IMR-90 (cell line): ENCODE data around the gene LGALS14. TPM values are rescaled to one million over a fixed set of nuclear protein-coding genes. Genes with fewer than 3 reads are reported as not detected.

Experiments
- ATAC-seq: fragments of 200-7000 bp; cut with Tn5 transposase; 2 replicates; pipeline ENCODE4 v1.9.1; 2020; ENCODE audit warnings: low read depth, mild to moderate bottlenecking, moderate library complexity
- BruUV-seq: library from RNA; stranded (reverse); fragments of 400-500 nt; replicated peaks from 2 replicates; lab custom pipeline; 2021; lab: Mats Ljungman, UMichigan
- CTCF ChIA-PET: fragments of 300-600 bp; formaldehyde crosslinking; extraction: SDS; loops from one replicate; lab custom pipeline; 2021; ENCODE audit warnings: antibody characterized with exemption; lab: Yijun Ruan, JAX
- POLR2A ChIA-PET: fragments of 300-600 bp; sonication (Branson Sonifier 250); formaldehyde crosslinking; loops from one replicate; lab custom pipeline; 2022; ENCODE audit warnings: antibody characterized with exemption; ENCODE audit not compliant: unreplicated experiment; lab: Charles Lee
- DNase-seq: peaks from one replicate; pipeline ENCODE4 v3.0.0; 2013
- H2AFZ ChIP-seq: replicated peaks from 2 replicates; pipeline ENCODE3; 2013; ENCODE audit warnings: low read length, mild to moderate bottlenecking; ENCODE audit not compliant: poor library complexity
- H2AK5ac ChIP-seq: 2 replicates; pipeline ENCODE4 v1.6.1; 2013; ENCODE audit warnings: low read depth, low read length, inconsistent platforms
- H2AK9ac ChIP-seq: replicated peaks from 2 replicates; pipeline ENCODE3; 2013; ENCODE audit warnings: mild to moderate bottlenecking, low read depth, low read length, moderate library complexity; ENCODE audit not compliant: poor library complexity
- H2BK120ac ChIP-seq: 2 replicates; pipeline ENCODE4 v1.6.1; 2013; ENCODE audit warnings: low read depth, low read length, inconsistent platforms
- H2BK15ac ChIP-seq: 3 replicates; pipeline ENCODE4 v1.6.1; 2013; ENCODE audit warnings: low read depth, low read length, inconsistent platforms
- H2BK20ac ChIP-seq: 2 replicates; pipeline ENCODE4 v1.6.1; 2013; ENCODE audit warnings: low read depth, mild to moderate bottlenecking, inconsistent platforms, low read length, moderate library complexity
- H2BK5ac ChIP-seq: 2 replicates; pipeline ENCODE4 v1.6.1; 2013; ENCODE audit warnings: mild to moderate bottlenecking, low read depth, low read length, inconsistent platforms; ENCODE audit not compliant: poor library complexity, severe bottlenecking
- H3K14ac ChIP-seq: replicated peaks from 2 replicates; pipeline ENCODE4 v1.6.1; 2013; ENCODE audit warnings: low read depth, low read length, inconsistent platforms
- H3K18ac ChIP-seq: 2 replicates; pipeline ENCODE4 v1.6.1; 2013; ENCODE audit warnings: low read depth, low read length, control low read depth
- H3K23ac ChIP-seq: 2 replicates; pipeline ENCODE4 v1.6.1; 2013; ENCODE audit warnings: low read depth, low read length, inconsistent platforms
- H3K27ac ChIP-seq: 2 replicates; pipeline ENCODE4 v1.5.1; 2013; ENCODE audit warnings: mild to moderate bottlenecking, control low read depth, low read length; ENCODE audit not compliant: insufficient read depth
- H3K27me3 ChIP-seq: 2 replicates; pipeline ENCODE4 v1.6.1; 2013; ENCODE audit warnings: low read length; ENCODE audit not compliant: control insufficient read depth, insufficient read depth
- H3K36me3 ChIP-seq: 2 replicates; pipeline ENCODE4 v1.6.1; 2013; ENCODE audit warnings: low read length, mixed read lengths; ENCODE audit not compliant: control insufficient read depth, insufficient read depth
- H3K4ac ChIP-seq: 2 replicates; pipeline ENCODE4 v1.6.1; 2013; ENCODE audit warnings: low read depth, low read length, inconsistent platforms
- H3K4me1 ChIP-seq: 2 replicates; pipeline ENCODE4 v1.6.1; 2013; ENCODE audit warnings: low read length, mixed read lengths; ENCODE audit not compliant: control insufficient read depth, insufficient read depth
- H3K4me2 ChIP-seq: 2 replicates; pipeline ENCODE4 v1.6.1; 2013; ENCODE audit warnings: low read depth, mild to moderate bottlenecking, control low read depth, low read length, moderate library complexity
- H3K4me3 ChIP-seq: 2 replicates; pipeline ENCODE4 v1.5.1; 2013; ENCODE audit warnings: low read depth, mild to moderate bottlenecking, control low read depth, low read length, moderate library complexity; ENCODE audit not compliant: insufficient read depth
- H3K56ac ChIP-seq: 2 replicates; pipeline ENCODE4 v1.6.1; 2013; ENCODE audit warnings: low read length, inconsistent platforms; ENCODE audit not compliant: insufficient read depth; ENCODE audit errors: extremely low read depth
- H3K79me1 ChIP-seq, 2 experiments: 2 replicates each; pipeline ENCODE4 v1.6.1; 2013; ENCODE audit warnings: low read length in 2 of 2, inconsistent platforms in 1 of 2, low read depth in 1 of 2
- H3K9ac ChIP-seq: 2 replicates; pipeline ENCODE4 v1.6.1; 2013; ENCODE audit warnings: low read depth, low read length, control low read depth
- H3K9me1 ChIP-seq: 2 replicates; pipeline ENCODE4 v1.6.1; 2013; ENCODE audit warnings: low read length, inconsistent platforms; ENCODE audit not compliant: insufficient read depth
- H3K9me3 ChIP-seq: 2 replicates; pipeline ENCODE4 v1.6.1; 2013; ENCODE audit warnings: low read length; ENCODE audit not compliant: control insufficient read depth, insufficient read depth
- H4K20me1 ChIP-seq: 2 replicates; pipeline ENCODE4 v1.6.1; 2013; ENCODE audit warnings: low read length, inconsistent platforms; ENCODE audit not compliant: insufficient read depth
- H4K5ac ChIP-seq: 2 replicates; pipeline ENCODE4 v1.6.1; 2013; ENCODE audit warnings: mild to moderate bottlenecking, low read depth, low read length, control low read depth
- H4K8ac ChIP-seq, 2 experiments: 2 replicates each; pipeline ENCODE4 v1.6.1; 2013; ENCODE audit warnings: low read depth in 2 of 2, low read length in 2 of 2, control low read depth in 1 of 2, inconsistent platforms in 1 of 2
- H4K91ac ChIP-seq: 2 replicates; pipeline ENCODE4 v1.6.1; 2013; ENCODE audit warnings: low read depth, low read length, inconsistent platforms; ENCODE audit not compliant: insufficient read depth
- BHLHE40 ChIP-seq: fragments of 150-350 bp; IDR thresholded peaks from 2 replicates; pipeline ENCODE4 v1.6.1; 2016; ENCODE audit warnings: mild to moderate bottlenecking, low read depth, low read length
- CEBPB ChIP-seq: IDR thresholded peaks from 2 replicates; pipeline ENCODE4 v1.6.1; 2012; ENCODE audit warnings: low read depth, low read length, improper control_type of control experiment
- FOS ChIP-seq: fragments of 150-350 bp; IDR thresholded peaks from 2 replicates; pipeline ENCODE4 v1.6.1; 2016; ENCODE audit warnings: low read depth, low read length
- MAFK ChIP-seq: IDR thresholded peaks from 2 replicates; pipeline ENCODE4 v1.6.1; 2012; ENCODE audit warnings: low read depth, low read length, improper control_type of control experiment
- MAZ ChIP-seq: IDR thresholded peaks from 2 replicates; pipeline ENCODE4 v1.6.1; 2012; ENCODE audit warnings: low read depth, mild to moderate bottlenecking, low read length, improper control_type of control experiment, moderate library complexity, borderline replicate concordance
- MXI1 ChIP-seq: IDR thresholded peaks from 2 replicates; pipeline ENCODE4 v1.6.1; 2012; ENCODE audit warnings: low read depth, mild to moderate bottlenecking, low read length, moderate library complexity, borderline replicate concordance
- NFE2L2 ChIP-seq: fragments of 150-350 bp; IDR thresholded peaks from 2 replicates; pipeline ENCODE4 v1.6.1; 2016; ENCODE audit warnings: low read depth, mild to moderate bottlenecking, low read length
- POLR2A ChIP-seq: IDR thresholded peaks from 2 replicates; pipeline ENCODE4 v1.6.1; 2012; ENCODE audit warnings: mild to moderate bottlenecking, low read depth, low read length
- RAD21 ChIP-seq: IDR thresholded peaks from 2 replicates; pipeline ENCODE4 v1.6.1; 2012; ENCODE audit warnings: low read length, improper control_type of control experiment
- RCOR1 ChIP-seq: IDR thresholded peaks from 2 replicates; pipeline ENCODE4 v1.6.1; 2012; ENCODE audit warnings: mild to moderate bottlenecking, low read length, improper control_type of control experiment; ENCODE audit not compliant: insufficient replicate concordance
- RFX5 ChIP-seq: IDR thresholded peaks from 2 replicates; pipeline ENCODE4 v1.8.0; 2012; ENCODE audit warnings: low read depth, mild to moderate bottlenecking, low read length, moderate library complexity
- SMC3 ChIP-seq: fragments of 150-350 bp; IDR thresholded peaks from 2 replicates; pipeline ENCODE4 v1.6.1; 2016; ENCODE audit warnings: low read depth, mild to moderate bottlenecking, antibody characterized with exemption, low read length, moderate library complexity
- WGBS, 2 experiments: methylation state at CpG; one replicate each; pipeline versions ENCODE4 v1.1.5 to v1.1.7; 2013; ENCODE audit warnings: missing lambda C conversion rate in 2 of 2; ENCODE audit not compliant: insufficient read length in 1 of 2; ENCODE audit errors: extremely low coverage in 2 of 2; 5-methylcytosine and 5-hydroxymethylcytosine counted together
- dilution Hi-C: fragments of 300-500 bp; cut with HindIII; formaldehyde crosslinking; loops from one replicate; pipeline ENCODE4 v1.14.3; 2018; ENCODE audit warnings: low sequenced_read_pairs; ENCODE audit not compliant: unreplicated experiment
- in situ Hi-C: fragments of 300-500 bp; cut with MboI; formaldehyde crosslinking; loops from 3 replicates; pipeline ENCODE4 v1.14.3; 2019; ENCODE audit warnings: low sequenced_read_pairs, inconsistent platforms, mixed read lengths
- intact Hi-C: fragments of 100-400 bp; cut with micrococcal nuclease; formaldehyde crosslinking; loops from 2 replicates; pipeline ENCODE4 v1.10.0; 2022
- polyA plus RNA-seq, 3 experiments: library from polyadenylated mRNA; depleted of rRNA; stranded (reverse); fragments of >200 nt; gene quantifications; 2 replicates each; pipeline ENCODE4 v1.2.3, GENCODE V29; 2012; ENCODE audit warnings: low replicate concordance in 1 of 3
- total RNA-seq: library from RNA; depleted of rRNA; stranded (reverse); fragments of >200 nt; gene quantifications from 2 replicates; pipeline ENCODE4 v1.2.3, GENCODE V29; 2012
- TF ChIP-seq, protein P1 (sequence below): fragments of 150-350 bp; IDR thresholded peaks from 2 replicates; pipeline ENCODE4 v1.6.1; 2017; ENCODE audit warnings: mild to moderate bottlenecking, antibody characterized with exemption, low read length, low read depth
- TF ChIP-seq, protein P2 (sequence below): fragments of 150-350 bp; IDR thresholded peaks from 2 replicates; pipeline ENCODE4 v1.6.1; 2016; ENCODE audit warnings: low read depth, mild to moderate bottlenecking, low read length, moderate library complexity, borderline replicate concordance
- TF ChIP-seq, protein P3 (sequence below): conservative IDR thresholded peaks from 2 replicates; pipeline ENCODE4 v1.5.1; 2012; ENCODE audit warnings: mild to moderate bottlenecking, low read depth, low read length, improper control_type of control experiment

LGALS14 gene
- total and polyA plus RNA-seq, 2 of the 4 experiments (the other 2 are of a cell fraction): not detected

DNA sequence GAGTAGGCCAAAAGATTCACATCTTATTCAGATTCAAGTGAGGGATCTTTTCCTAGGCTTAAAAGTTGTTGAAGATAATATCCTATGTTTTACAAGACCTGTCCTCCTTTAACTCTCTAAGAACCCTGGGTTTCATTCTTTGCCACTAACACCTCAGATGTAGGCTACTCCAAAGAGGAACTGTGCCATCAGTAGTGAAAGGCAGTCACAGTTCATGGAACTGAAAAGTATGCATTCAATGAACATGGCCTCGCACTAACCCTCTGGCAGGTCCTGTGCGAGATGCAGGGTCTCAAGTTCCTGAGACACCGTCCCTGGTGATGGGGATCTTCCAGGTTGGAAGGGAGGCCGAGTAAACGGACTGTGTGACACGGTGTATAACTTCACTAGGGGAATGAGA lies 4.3 kb downstream of the LGALS14 start:
- Histone ChIP-seq H3K9me3 (no peaks in the 10 kb centered on the region), H3K14ac (no peak overlapping the region), H4K5ac (no peak overlapping the region), H3K4me3 (no peak overlapping the region), H3K27me3 (no peaks in the 10 kb centered on the region), H3K4me2 (no peak overlapping the region), H3K9ac (no peak overlapping the region), H4K91ac (no peak overlapping the region), H3K79me1 (no peaks in the 10 kb centered on the region), H3K27ac (no peak overlapping the region), H4K8ac (no peak overlapping the region), H2BK20ac (no peak overlapping the region), H3K18ac (no peak overlapping the region), H3K56ac (no peak overlapping the region), H3K23ac (no peak overlapping the region), H3K4me1 (no peaks in the 10 kb centered on the region), H2BK5ac (no peak overlapping the region), H2BK15ac (no peak overlapping the region), H3K4ac (no peak overlapping the region), H4K20me1 (no peaks in the 10 kb centered on the region), H2AFZ (no peak overlapping the region), H2AK9ac (no peak overlapping the region), H2BK120ac (no peak overlapping the region), H3K9me1 (no peaks in the 10 kb centered on the region), H3K36me3 (no peaks in the 10 kb centered on the region), H2AK5ac (no peak overlapping the region)
- CTCF ChIA-PET: no interaction called here
- in situ Hi-C loops (no loop called here), dilution Hi-C loops (no loop called here), intact Hi-C loops (no loop called here)
- no TSS peak for BruUV-seq
- ATAC-seq (no peak), DNase-seq (no peak)
- WGBS, 2 experiments: 20% methylated on average over 2 of the region's 6 CpGs; no CpG with 5 or more reads in 1 of the 2 experiments
- POLR2A ChIA-PET: no interaction called here
- TF ChIP-seq, protein P1, sequence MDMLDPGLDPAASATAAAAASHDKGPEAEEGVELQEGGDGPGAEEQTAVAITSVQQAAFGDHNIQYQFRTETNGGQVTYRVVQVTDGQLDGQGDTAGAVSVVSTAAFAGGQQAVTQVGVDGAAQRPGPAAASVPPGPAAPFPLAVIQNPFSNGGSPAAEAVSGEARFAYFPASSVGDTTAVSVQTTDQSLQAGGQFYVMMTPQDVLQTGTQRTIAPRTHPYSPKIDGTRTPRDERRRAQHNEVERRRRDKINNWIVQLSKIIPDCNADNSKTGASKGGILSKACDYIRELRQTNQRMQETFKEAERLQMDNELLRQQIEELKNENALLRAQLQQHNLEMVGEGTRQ: no peak
- TF ChIP-seq CEBPB (no peak), RCOR1 (no peak), SMC3 (no peak), MAZ (no peak), MAFK (no peak), MXI1 (no peak), BHLHE40 (no peak), NFE2L2 (no peak), FOS (no peak), RFX5 (no peak), POLR2A (no peak), RAD21 (no peak)
- TF ChIP-seq, protein P2, sequence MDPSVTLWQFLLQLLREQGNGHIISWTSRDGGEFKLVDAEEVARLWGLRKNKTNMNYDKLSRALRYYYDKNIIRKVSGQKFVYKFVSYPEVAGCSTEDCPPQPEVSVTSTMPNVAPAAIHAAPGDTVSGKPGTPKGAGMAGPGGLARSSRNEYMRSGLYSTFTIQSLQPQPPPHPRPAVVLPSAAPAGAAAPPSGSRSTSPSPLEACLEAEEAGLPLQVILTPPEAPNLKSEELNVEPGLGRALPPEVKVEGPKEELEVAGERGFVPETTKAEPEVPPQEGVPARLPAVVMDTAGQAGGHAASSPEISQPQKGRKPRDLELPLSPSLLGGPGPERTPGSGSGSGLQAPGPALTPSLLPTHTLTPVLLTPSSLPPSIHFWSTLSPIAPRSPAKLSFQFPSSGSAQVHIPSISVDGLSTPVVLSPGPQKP: no peak
- TF ChIP-seq, protein P3, sequence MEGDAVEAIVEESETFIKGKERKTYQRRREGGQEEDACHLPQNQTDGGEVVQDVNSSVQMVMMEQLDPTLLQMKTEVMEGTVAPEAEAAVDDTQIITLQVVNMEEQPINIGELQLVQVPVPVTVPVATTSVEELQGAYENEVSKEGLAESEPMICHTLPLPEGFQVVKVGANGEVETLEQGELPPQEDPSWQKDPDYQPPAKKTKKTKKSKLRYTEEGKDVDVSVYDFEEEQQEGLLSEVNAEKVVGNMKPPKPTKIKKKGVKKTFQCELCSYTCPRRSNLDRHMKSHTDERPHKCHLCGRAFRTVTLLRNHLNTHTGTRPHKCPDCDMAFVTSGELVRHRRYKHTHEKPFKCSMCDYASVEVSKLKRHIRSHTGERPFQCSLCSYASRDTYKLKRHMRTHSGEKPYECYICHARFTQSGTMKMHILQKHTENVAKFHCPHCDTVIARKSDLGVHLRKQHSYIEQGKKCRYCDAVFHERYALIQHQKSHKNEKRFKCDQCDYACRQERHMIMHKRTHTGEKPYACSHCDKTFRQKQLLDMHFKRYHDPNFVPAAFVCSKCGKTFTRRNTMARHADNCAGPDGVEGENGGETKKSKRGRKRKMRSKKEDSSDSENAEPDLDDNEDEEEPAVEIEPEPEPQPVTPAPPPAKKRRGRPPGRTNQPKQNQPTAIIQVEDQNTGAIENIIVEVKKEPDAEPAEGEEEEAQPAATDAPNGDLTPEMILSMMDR: no peak
